Measurements from ENCODE around the gene CDS2. TPM values are rescaled to one million over a fixed set of nuclear protein-coding genes. Genes with fewer than 3 reads are reported as not detected.

The CDS2 gene
- total RNA-seq, 1 experiment from 2014 or later, result 37.5 TPM

GRCh38 chr20:5217616-5218015 lies 90.8 kb downstream of the CDS2 start (continued):
- TF ChIP-seq, protein P1, sequence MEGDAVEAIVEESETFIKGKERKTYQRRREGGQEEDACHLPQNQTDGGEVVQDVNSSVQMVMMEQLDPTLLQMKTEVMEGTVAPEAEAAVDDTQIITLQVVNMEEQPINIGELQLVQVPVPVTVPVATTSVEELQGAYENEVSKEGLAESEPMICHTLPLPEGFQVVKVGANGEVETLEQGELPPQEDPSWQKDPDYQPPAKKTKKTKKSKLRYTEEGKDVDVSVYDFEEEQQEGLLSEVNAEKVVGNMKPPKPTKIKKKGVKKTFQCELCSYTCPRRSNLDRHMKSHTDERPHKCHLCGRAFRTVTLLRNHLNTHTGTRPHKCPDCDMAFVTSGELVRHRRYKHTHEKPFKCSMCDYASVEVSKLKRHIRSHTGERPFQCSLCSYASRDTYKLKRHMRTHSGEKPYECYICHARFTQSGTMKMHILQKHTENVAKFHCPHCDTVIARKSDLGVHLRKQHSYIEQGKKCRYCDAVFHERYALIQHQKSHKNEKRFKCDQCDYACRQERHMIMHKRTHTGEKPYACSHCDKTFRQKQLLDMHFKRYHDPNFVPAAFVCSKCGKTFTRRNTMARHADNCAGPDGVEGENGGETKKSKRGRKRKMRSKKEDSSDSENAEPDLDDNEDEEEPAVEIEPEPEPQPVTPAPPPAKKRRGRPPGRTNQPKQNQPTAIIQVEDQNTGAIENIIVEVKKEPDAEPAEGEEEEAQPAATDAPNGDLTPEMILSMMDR (IDR thresholded peaks at IDR 0.05 in 2 of 3, conservative IDR thresholded peaks at IDR 0.05 in 1 of 3; ENCODE audit: borderline replicate concordance in 1 of 3, insufficient read depth in 1 of 3, low read depth in 2 of 3, low read length in 2 of 3), result no peak
- TF ChIP-seq ZBTB33 (IDR thresholded peaks at IDR 0.05; ENCODE audit: extremely low read depth, insufficient replicate concordance, low read length) (no peak), ATF3 (IDR thresholded peaks at IDR 0.05) (no peak), CEBPB (IDR thresholded peaks at IDR 0.05; ENCODE audit: low read depth) (no peak), SRF (IDR thresholded peaks at IDR 0.05; ENCODE audit: low read depth) (no peak), RAD21 (IDR thresholded peaks at IDR 0.05; ENCODE audit: low read depth) (no peak)

DNA sequence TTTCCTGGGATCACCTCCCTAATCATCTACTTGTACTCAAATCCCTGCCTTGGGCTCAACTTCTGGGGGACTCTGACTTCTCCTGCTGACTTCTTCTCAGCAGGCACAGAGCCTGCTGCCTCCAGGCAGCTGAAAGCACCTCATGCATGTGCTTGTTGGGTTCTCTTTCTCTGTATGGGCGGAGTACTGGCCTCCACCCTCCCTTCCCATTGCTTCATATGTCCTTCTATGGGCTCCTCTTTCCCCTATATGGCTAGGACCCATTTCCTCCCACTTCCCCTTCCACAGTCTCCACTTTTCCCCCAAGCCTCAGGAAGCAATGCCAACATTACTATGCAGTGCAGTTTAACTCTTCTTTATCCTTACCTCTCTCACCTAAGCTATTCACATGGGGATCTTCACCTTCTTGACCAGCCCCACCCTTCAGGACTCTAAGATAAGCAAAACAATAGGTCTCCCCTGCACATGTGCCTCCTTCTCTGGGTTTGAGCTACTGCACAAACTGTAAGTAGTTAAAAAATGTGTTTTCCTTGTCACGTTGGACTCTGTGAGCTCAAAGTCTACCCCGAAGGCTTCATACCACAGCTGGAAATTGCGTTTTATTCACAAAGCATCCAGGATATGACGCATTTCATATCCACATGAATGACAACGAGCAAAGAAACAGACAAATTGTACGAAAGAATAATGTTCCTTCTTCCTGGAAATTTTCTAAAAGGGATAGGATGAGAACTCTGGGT lies 93.7 kb downstream of the CDS2 start:
- ChIA-PET RAD21 (ENCODE audit: low non-redundant PET in 1 of 2, low total read pairs in 2 of 2, uncharacterized antibody in 2 of 2, unreplicated experiment in 2 of 2) (no interaction called here), CTCF (interaction anchor here (1.3 to 1.4 kb wide), 2 partner anchors 15 to 94 kb away, joined by 7 read pairs; partner anchors contain the start of gene CDS2), POLR2A (no interaction called here)
- intact Hi-C loops (cut with micrococcal nuclease), result loop anchor here (5.0 kb wide), 1 partner anchor 222 kb away; no protein-coding TSS in a partner anchor
- TF ChIP-seq JUND (IDR thresholded peaks at IDR 0.05) (no peak), RAD21 (IDR thresholded peaks at IDR 0.05; ENCODE audit: low read depth) (no peak)
- H3K4me1 ChIP-seq (ENCODE audit: control insufficient read depth in 1 of 2, insufficient read depth in 2 of 2, low read length in 2 of 2), result no peaks in the 10 kb centered on the region
- no peaks in the 10 kb centered on the region for H3K79me2 ChIP-seq (ENCODE audit: insufficient read depth, low read length)
- no peaks in the 10 kb centered on the region for H3K9me2 ChIP-seq (ENCODE audit: insufficient read depth)
- no peak overlapping the region for H3K27ac ChIP-seq (ENCODE audit: low read depth, low read length)
- H3K4me3 ChIP-seq (replicated peaks in 1 of 2; ENCODE audit: low read depth in 1 of 2, low read length in 2 of 2), result no peak overlapping the region
- DNase-seq (ENCODE audit: low read depth, low spot score), result no peak
- H3K36me3 ChIP-seq (ENCODE audit: control insufficient read depth in 1 of 2, insufficient read depth in 2 of 2, low read length in 2 of 2), result no peaks in the 10 kb centered on the region
- BruUV-seq (replicated peaks), result no TSS peak
- no peaks in the 10 kb centered on the region for H3K9me3 ChIP-seq (ENCODE audit: control insufficient read depth in 1 of 2, insufficient read depth in 1 of 2, low read depth in 1 of 2, low read length in 2 of 2)
- ATAC-seq, result no peak
- no peaks in the 10 kb centered on the region for H4K20me1 ChIP-seq (ENCODE audit: insufficient read depth)
- no peak overlapping the region for H3K9ac ChIP-seq (ENCODE audit: low read length)
- no peak overlapping the region for H2AFZ ChIP-seq (ENCODE audit: low read depth, low read length, poor library complexity, severe bottlenecking)
- no peaks in the 10 kb centered on the region for H3K27me3 ChIP-seq (ENCODE audit: insufficient read depth, low read length)
- no peak overlapping the region for H3K4me2 ChIP-seq (ENCODE audit: low read length)
